PFSK-1 (cell line): ENCODE measurements around the gene ZSWIM6.

Experiments
- FOXP2 ChIP-seq: optimal IDR thresholded peaks from 2 replicates; pipeline ENCODE3; 2011; ENCODE audit warnings: borderline replicate concordance, control low read depth, inconsistent platforms; ENCODE audit not compliant: insufficient read depth; ENCODE audit errors: extremely low read length, extremely low read depth
- POLR2AphosphoS5 ChIP-seq: IDR thresholded peaks from 2 replicates; pipeline ENCODE4 v1.6.1; 2012; ENCODE audit warnings: low read depth, mild to moderate bottlenecking, control low read depth, low read length, moderate library complexity
- SIN3A ChIP-seq: IDR thresholded peaks from 2 replicates; pipeline ENCODE4 v1.6.1; 2012; ENCODE audit warnings: mild to moderate bottlenecking, low read length, moderate library complexity, borderline replicate concordance; ENCODE audit not compliant: insufficient read depth
- TAF1 ChIP-seq: IDR thresholded peaks from 2 replicates; pipeline ENCODE4 v1.6.1; 2012; ENCODE audit warnings: low read length, control low read depth, borderline replicate concordance; ENCODE audit not compliant: insufficient read depth
- TF ChIP-seq, protein P1 (sequence below), 2 experiments: IDR thresholded peaks; 2 replicates each; pipeline versions ENCODE4 v1.6.1 to v1.8.0; 2011 to 2012; ENCODE audit warnings: low read depth in 2 of 2, low read length in 2 of 2, control low read depth in 1 of 2, inconsistent platforms in 1 of 2, mild to moderate bottlenecking in 1 of 2, moderate library complexity in 1 of 2; ENCODE audit not compliant: insufficient read depth in 1 of 2

Gene ZSWIM6

GRCh38 chr5:61394078-61394704 lies 62.1 kb downstream of the ZSWIM6 start:
- TF ChIP-seq SIN3A (no peak), TAF1 (no peak), POLR2AphosphoS5 (no peak)
- TF ChIP-seq, protein P1, sequence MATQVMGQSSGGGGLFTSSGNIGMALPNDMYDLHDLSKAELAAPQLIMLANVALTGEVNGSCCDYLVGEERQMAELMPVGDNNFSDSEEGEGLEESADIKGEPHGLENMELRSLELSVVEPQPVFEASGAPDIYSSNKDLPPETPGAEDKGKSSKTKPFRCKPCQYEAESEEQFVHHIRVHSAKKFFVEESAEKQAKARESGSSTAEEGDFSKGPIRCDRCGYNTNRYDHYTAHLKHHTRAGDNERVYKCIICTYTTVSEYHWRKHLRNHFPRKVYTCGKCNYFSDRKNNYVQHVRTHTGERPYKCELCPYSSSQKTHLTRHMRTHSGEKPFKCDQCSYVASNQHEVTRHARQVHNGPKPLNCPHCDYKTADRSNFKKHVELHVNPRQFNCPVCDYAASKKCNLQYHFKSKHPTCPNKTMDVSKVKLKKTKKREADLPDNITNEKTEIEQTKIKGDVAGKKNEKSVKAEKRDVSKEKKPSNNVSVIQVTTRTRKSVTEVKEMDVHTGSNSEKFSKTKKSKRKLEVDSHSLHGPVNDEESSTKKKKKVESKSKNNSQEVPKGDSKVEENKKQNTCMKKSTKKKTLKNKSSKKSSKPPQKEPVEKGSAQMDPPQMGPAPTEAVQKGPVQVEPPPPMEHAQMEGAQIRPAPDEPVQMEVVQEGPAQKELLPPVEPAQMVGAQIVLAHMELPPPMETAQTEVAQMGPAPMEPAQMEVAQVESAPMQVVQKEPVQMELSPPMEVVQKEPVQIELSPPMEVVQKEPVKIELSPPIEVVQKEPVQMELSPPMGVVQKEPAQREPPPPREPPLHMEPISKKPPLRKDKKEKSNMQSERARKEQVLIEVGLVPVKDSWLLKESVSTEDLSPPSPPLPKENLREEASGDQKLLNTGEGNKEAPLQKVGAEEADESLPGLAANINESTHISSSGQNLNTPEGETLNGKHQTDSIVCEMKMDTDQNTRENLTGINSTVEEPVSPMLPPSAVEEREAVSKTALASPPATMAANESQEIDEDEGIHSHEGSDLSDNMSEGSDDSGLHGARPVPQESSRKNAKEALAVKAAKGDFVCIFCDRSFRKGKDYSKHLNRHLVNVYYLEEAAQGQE (IDR thresholded peaks at IDR 0.05; ENCODE audit: insufficient read depth in 1 of 2, low read depth in 2 of 2, low read length in 2 of 2): no peak

DNA sequence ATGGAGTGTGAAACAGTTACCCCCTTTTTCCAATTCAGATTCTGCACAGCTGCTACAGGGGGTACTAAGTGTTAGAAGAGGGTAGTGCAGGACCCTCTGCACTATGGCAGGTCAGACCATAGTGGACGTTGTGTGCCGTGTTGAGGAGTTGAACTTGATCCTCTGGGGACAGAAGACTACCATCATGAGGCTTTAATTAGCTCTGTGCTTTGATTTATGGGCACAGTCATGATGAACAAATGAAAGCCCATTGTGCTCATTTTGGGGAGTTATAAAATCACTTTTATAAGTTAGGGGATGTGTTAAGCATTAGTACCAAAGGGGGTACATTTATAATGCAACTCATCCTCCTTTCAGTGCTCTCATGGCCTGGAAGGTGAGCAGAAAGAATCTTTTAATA lies 62.7 kb downstream of the ZSWIM6 start:
- TF ChIP-seq SIN3A (no peak), FOXP2 (no peak), POLR2AphosphoS5 (no peak), TAF1 (no peak)
- TF ChIP-seq, protein P1 (IDR thresholded peaks at IDR 0.05; ENCODE audit: insufficient read depth in 1 of 2, low read depth in 2 of 2, low read length in 2 of 2): no peak

- TF ChIP-seq SIN3A (0 out of 2 replicates have a peak, but pooled peaks have one; percentile 27), FOXP2 (peak; percentile 49), POLR2AphosphoS5 (no peak)
Observed at GRCh38 chr5:61397238-61397637, 65.2 kb downstream of the ZSWIM6 start.

DNA sequence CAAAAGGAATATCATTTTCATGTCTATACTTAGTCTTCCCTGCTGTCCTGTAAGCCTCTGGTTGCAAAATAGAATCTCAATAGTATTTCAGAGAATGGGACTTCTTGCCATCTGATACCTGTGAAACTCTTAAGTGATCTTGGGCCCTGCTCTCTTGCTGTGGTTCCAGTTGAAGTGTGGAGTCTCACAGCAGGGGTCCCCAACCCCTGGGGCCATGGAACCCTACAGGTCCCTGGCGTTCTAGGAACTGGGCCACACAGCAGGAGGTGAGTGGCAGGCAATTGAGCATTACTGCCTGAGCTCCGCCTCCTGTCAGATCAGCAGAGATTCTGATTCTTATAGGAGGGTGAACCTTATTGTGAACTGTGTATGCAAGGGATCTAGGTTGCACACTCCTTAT lies 65.9 kb downstream of the ZSWIM6 start:
- TF ChIP-seq SIN3A (no peak), FOXP2 (no peak), POLR2AphosphoS5 (no peak), TAF1 (no peak)
- TF ChIP-seq, protein P1 (IDR thresholded peaks at IDR 0.05; ENCODE audit: insufficient read depth in 1 of 2, low read depth in 2 of 2, low read length in 2 of 2): no peak

- TF ChIP-seq FOXP2 (no peak), SIN3A (no peak)
Observed at GRCh38 chr5:61398440-61398839, 66.4 kb downstream of the ZSWIM6 start.

GRCh38 chr5:61399679-61400078 lies 67.6 kb downstream of the ZSWIM6 start:
- TF ChIP-seq, protein P1 (IDR thresholded peaks at IDR 0.05; ENCODE audit: insufficient read depth in 1 of 2, low read depth in 2 of 2, low read length in 2 of 2): no peak
- TF ChIP-seq POLR2AphosphoS5 (no peak), FOXP2 (no peak), SIN3A (no peak), TAF1 (no peak)
